Left ventricle myocardium inferior (tissue), 1 donor: ENCODE measurements around the gene PFDN2. TPM values are rescaled to one million over a fixed set of nuclear protein-coding genes. Genes with fewer than 3 reads are reported as not detected.

Source experiments
- DNase-seq: peaks from one replicate; pipeline ENCODE4 v3.0.0-alpha.2; 2020
- H3K27ac ChIP-seq: fragments of 200-600 bp; replicated peaks from 2 replicates; pipeline ENCODE4 v1.8.0; 2021
- H3K27me3 ChIP-seq: fragments of 200-600 bp; 2 replicates; pipeline ENCODE4 v1.8.0; 2021; ENCODE audit warnings: low read depth
- H3K36me3 ChIP-seq: fragments of 200-600 bp; 2 replicates; pipeline ENCODE4 v1.8.0; 2021
- H3K4me1 ChIP-seq: fragments of 200-600 bp; 2 replicates; pipeline ENCODE4 v1.8.0; 2021
- H3K4me3 ChIP-seq: fragments of 200-600 bp; 2 replicates; pipeline ENCODE4 v1.8.0; 2021; ENCODE audit warnings: mild to moderate bottlenecking, moderate library complexity
- H3K9me3 ChIP-seq: fragments of 200-600 bp; replicated peaks from 2 replicates; pipeline ENCODE4 v1.8.0; 2021
- CTCF ChIP-seq: fragments of 200-600 bp; IDR thresholded peaks from 2 replicates; pipeline ENCODE4 v1.8.0; 2021; ENCODE audit warnings: antibody characterized with exemption, mild to moderate bottlenecking, borderline replicate concordance
- intact Hi-C: fragments of 100-400 bp; cut with micrococcal nuclease; formaldehyde crosslinking; loops from one replicate; pipeline ENCODE4 v1.11.0; 2022
- total RNA-seq: library from RNA; stranded (reverse); fragmentation: NEBNext Ultra II Directional; extraction: Animal tissue kit (Norgen Biotek cat#: 25700); gene quantifications from one replicate; pipeline ENCODE4 v1.2.1, GENCODE V29; 2021
- donor health status: DM: no; HTN: yes; CAD: no; lungs with severe emphysema.

The PFDN2 gene
- total RNA-seq, 1 donor from 2014 or later, result 62.5 TPM

GRCh38 chr1:161076410-161076809 lies 41.4 kb downstream of the PFDN2 start:
- H3K4me1 ChIP-seq, result no peaks in the 10 kb centered on the region
- no peak overlapping the region for H3K4me3 ChIP-seq
- no peak for DNase-seq
- no peak overlapping the region for H3K27ac ChIP-seq
- H3K9me3 ChIP-seq, result no peaks in the 10 kb centered on the region
- peaks cover 23% of the 10 kb centered on the region for H3K27me3 ChIP-seq
- intact Hi-C loops, result no loop called here
- no peaks in the 10 kb centered on the region for H3K36me3 ChIP-seq
- no peak for TF ChIP-seq CTCF

GRCh38 chr1:161074676-161075368 lies 43.0 kb downstream of the PFDN2 start:
- Histone ChIP-seq H3K27me3 (peaks cover 20% of the 10 kb centered on the region), H3K4me3 (no peak overlapping the region), H3K9me3 (no peaks in the 10 kb centered on the region), H3K27ac (no peak overlapping the region), H3K4me1 (no peaks in the 10 kb centered on the region), H3K36me3 (no peaks in the 10 kb centered on the region)
- intact Hi-C loops, result no loop called here
- DNase-seq, result no peak
- no peak for TF ChIP-seq CTCF

- Histone ChIP-seq H3K4me1 (no peaks in the 10 kb centered on the region), H3K4me3 (no peak overlapping the region), H3K27me3 (peaks cover 16% of the 10 kb centered on the region), H3K36me3 (no peaks in the 10 kb centered on the region), H3K9me3 (no peaks in the 10 kb centered on the region), H3K27ac (no peak overlapping the region)
- TF ChIP-seq CTCF, result no peak
- no peak for DNase-seq
- intact Hi-C loops, result no loop called here
Measured at GRCh38 chr1:161073474-161074121, 44.2 kb downstream of the PFDN2 start.

DNA sequence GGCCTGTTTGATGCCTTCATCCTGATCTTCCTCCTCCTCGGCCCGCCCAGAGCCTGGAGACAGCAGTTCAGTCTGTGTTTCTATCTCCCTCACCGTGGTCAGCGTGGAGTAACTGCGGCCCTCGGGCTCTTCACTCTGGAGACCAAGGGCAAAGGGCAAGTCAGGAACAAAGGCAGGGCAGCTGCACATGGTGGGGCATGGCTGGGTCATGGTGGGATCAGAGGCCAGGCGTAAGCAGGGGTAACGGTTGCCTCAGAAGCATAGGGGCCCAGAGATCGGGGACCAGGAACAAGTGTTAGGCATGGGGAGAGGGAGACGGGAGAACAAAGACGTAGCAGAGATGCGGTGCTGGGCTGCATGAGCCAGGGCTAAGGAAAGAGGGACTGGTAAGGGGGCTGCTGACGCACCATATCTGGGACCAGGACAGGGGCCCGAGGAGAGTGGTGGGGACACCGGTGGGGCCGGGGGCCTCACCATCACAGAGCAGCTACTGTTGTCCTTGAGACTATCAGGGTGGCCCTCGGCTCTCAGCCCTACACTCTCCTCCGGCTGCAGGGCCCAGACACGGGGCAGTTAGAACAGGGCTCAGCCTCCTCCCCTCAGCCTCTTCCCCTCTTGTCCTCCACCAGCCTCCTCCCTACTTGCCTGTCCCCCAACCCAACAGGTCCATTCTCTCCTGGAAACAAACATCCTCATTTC lies 44.9 kb downstream of the PFDN2 start:
- Histone ChIP-seq H3K27me3 (peaks cover 9% of the 10 kb centered on the region), H3K4me3 (no peak overlapping the region), H3K36me3 (no peaks in the 10 kb centered on the region), H3K4me1 (no peaks in the 10 kb centered on the region), H3K9me3 (no peaks in the 10 kb centered on the region), H3K27ac (no peak overlapping the region)
- TF ChIP-seq CTCF, result no peak
- intact Hi-C loops, result no loop called here
- DNase-seq, result no peak

- peak; percentile 68 for TF ChIP-seq CTCF
- no peak overlapping the region for H3K4me3 ChIP-seq
- H3K27ac ChIP-seq, result no peak overlapping the region
- no peaks in the 10 kb centered on the region for H3K9me3 ChIP-seq
- intact Hi-C loops, result no loop called here
- no peaks in the 10 kb centered on the region for H3K4me1 ChIP-seq
- H3K27me3 ChIP-seq, result peaks cover 9% of the 10 kb centered on the region
- no peaks in the 10 kb centered on the region for H3K36me3 ChIP-seq
- peak; percentile 62 for DNase-seq
Measured at GRCh38 chr1:161071886-161072371, 45.9 kb downstream of the PFDN2 start.
